ENCODE data around the gene TUBA1C.
"Not testable (repeated sequence)": the region's sequence is repeated elsewhere in the genome, so short reads cannot be mapped to it uniquely, and the experiment has no call there.

- TF ChIP-seq CTCF, POLR2A, POLR2AphosphoS5 (IDR thresholded peaks at IDR 0.05): not testable (repeated sequence)
Observed at GRCh38 chr12:49269191-49269590, 4.3 kb downstream of the TUBA1C start.
